ENCODE results near the gene TYW3. TPM values are rescaled to one million over a fixed set of nuclear protein-coding genes. Genes with fewer than 3 reads are reported as not detected.
A peak's percentile ranks its signal among the peaks of the same experiment; 100 is the strongest.

The TYW3 gene
- total and polyA plus RNA-seq, 2 of the 13 experiments (the other 11 are each of a cell fraction or from before 2014, with no cell fraction given) = 17.6 to 45.8 TPM

- TF ChIP-seq EP300 (IDR thresholded peaks at IDR 0.05; ENCODE audit: low read depth in 2 of 2, low read length in 2 of 2) = no peak
- no peak for TF ChIP-seq EP300 (CRISPR knock-in tag; IDR thresholded peaks at IDR 0.05; ENCODE audit: borderline replicate concordance)
These were observed 33.6 kb downstream of the TYW3 start (continued) for GRCh38 chr1:74766579-74766978.

DNA sequence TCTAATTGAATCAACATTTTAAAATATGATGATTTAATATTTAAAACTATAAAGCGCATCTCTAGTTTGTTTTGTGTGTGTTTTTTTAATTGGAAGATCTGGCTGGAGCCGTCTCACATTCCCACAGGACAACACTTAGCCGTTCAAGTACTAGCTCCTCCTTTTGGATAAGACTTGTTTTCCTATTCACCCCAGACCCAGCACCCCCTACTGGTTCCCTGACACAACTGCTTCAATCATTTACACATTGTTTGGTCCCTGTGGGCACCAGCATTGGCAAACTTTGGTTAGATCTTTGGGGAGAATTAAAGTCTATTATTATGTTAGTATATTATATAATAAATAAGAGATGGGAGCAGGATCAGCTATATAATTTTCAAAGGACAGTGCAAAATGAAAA lies 34.5 kb downstream of the TYW3 start:
- 88% methylated on average over 3 of the region's 3 CpGs for WGBS (ENCODE audit: low lambda C conversion rate)
- FAIRE-seq = no peak
- ChIA-PET CTCF (ENCODE audit: low intra/inter-chr PET ratio, low total read pairs) (no interaction called here), POLR2A (no interaction called here)
- Histone ChIP-seq H2AFZ (ENCODE audit: low read length) (no peak overlapping the region), H3K9me3 (ENCODE audit: low read length) (no peaks in the 10 kb centered on the region), H3K9ac (ENCODE audit: insufficient read depth, low read depth, low read length) (no peak overlapping the region), H3K27me3 (ENCODE audit: control insufficient read depth in 1 of 2, insufficient read depth in 2 of 2, low read length in 2 of 2) (no peaks in the 10 kb centered on the region; a peak in 1 of 5 replicates), H3K79me2 (ENCODE audit: insufficient read depth, low read length) (no peaks in the 10 kb centered on the region), H3K36me3 (replicated peaks in 1 of 2; ENCODE audit: control insufficient read depth in 1 of 2, insufficient read depth in 2 of 2, low read length in 2 of 2) (peaks cover 3 to 8% of the 10 kb centered on the region in 2 experiments; a peak in 3 of 5 replicates), H3K27ac (ENCODE audit: extremely low read length, insufficient read depth, low read length) (no peak overlapping the region), H3K4me2 (ENCODE audit: low read depth, low read length) (no peak overlapping the region), H3K4me3 (replicated peaks in 1 of 3; ENCODE audit: insufficient read depth in 1 of 3, low read depth in 2 of 3, low read length in 3 of 3) (no peak overlapping the region), H3K4me1 (ENCODE audit: insufficient read depth, low read length) (no peaks in the 10 kb centered on the region), H4K20me1 (ENCODE audit: insufficient read depth, low read length) (no peaks in the 10 kb centered on the region)
- no TSS peak for BruUV-seq (replicated peaks)
- in situ Hi-C loops (cut with HindIII; ENCODE audit: extremely low pct_ligation_motif_present, low pct_unique_long_range_greater_than_20kb) (no loop called here), intact Hi-C loops (cut with micrococcal nuclease; ENCODE audit: unreplicated experiment) (no loop called here)
- ATAC-seq = peak; percentile 72
- TF ChIP-seq CTCF (CRISPR knock-in tag; IDR thresholded peaks at IDR 0.05) (peak; percentile 25), SMYD3 (CRISPR knock-in tag; IDR thresholded peaks at IDR 0.05) (no peak)
- DNase-seq (ENCODE audit: low spot score) = peak; percentile 20

Measured in HepG2 (cell line).